ENCODE measurements around the gene CCDC120.

- TF ChIP-seq EZH2 (IDR thresholded peaks at IDR 0.05; ENCODE audit: low read depth) (no peak), CTCF (conservative IDR thresholded peaks at IDR 0.05) (no peak)
Observed at GRCh38 chrX:49040376-49040955, 18.3 kb upstream of the CCDC120 start.
